NCI-H1092 (cell line): ENCODE results near the gene FGR.

Experiments used
- DNase-seq: peaks from one replicate; lab custom pipeline; 2025; lab: John Stamatoyannopoulos, UW

Gene FGR

GRCh38 chr1:27585684-27586083, 49.3 kb downstream of the FGR start:
- no peak for DNase-seq

GRCh38 chr1:27584453-27584852, 50.5 kb downstream of the FGR start:
- DNase-seq = no peak

GRCh38 chr1:27583479-27583878, 51.5 kb downstream of the FGR start:
- no peak for DNase-seq

- no peak for DNase-seq
Observed at GRCh38 chr1:27581823-27582243, 53.2 kb downstream of the FGR start.

GRCh38 chr1:27577504-27578188, 57.3 kb downstream of the FGR start:
- DNase-seq = peak; percentile 18

GRCh38 chr1:27576806-27577227, 58.2 kb downstream of the FGR start:
- no peak for DNase-seq

- DNase-seq = no peak
Observed at GRCh38 chr1:27575840-27576331, 59.1 kb downstream of the FGR start.

GRCh38 chr1:27574871-27575831, 59.8 kb downstream of the FGR start:
- DNase-seq = peak; percentile 48

- DNase-seq = no peak
Observed at GRCh38 chr1:27574001-27574781, 60.8 kb downstream of the FGR start.

GRCh38 chr1:27572679-27573426, 62.1 kb downstream of the FGR start:
- DNase-seq = no peak

- DNase-seq = no peak
Observed at GRCh38 chr1:27572019-27572678, 62.8 kb downstream of the FGR start.

- DNase-seq = peak; percentile 77
Observed at GRCh38 chr1:27571439-27572018, 63.5 kb downstream of the FGR start.

- DNase-seq = no peak
Observed at GRCh38 chr1:27570784-27571183, 64.2 kb downstream of the FGR start.

GRCh38 chr1:27570356-27570755, 64.6 kb downstream of the FGR start:
- DNase-seq = no peak

GRCh38 chr1:27569506-27570291, 65.3 kb downstream of the FGR start:
- no peak for DNase-seq

- no peak for DNase-seq
Observed at GRCh38 chr1:27569088-27569460, 65.9 kb downstream of the FGR start.

GRCh38 chr1:27568300-27569087, 66.5 kb downstream of the FGR start:
- DNase-seq = no peak

- DNase-seq = no peak
Observed at GRCh38 chr1:27567971-27568299, 67.0 kb downstream of the FGR start.

- DNase-seq = no peak
Observed at GRCh38 chr1:27567146-27567526, 67.8 kb downstream of the FGR start.
